Fibroblast of pulmonary artery (primary cell): Measurements from ENCODE around the gene OLFM3.

ENCODE experiments used
- DNase-seq: peaks from one replicate; pipeline ENCODE4 v3.0.0-alpha.2; 2010; ENCODE audit warnings: low read depth
- H3K4me3 ChIP-seq: replicated peaks from 2 replicates; pipeline ENCODE4 v1.5.1; 2011; ENCODE audit warnings: low read depth, mild to moderate bottlenecking, control low read depth, low read length, moderate library complexity
- CTCF ChIP-seq: IDR thresholded peaks from 2 replicates; pipeline ENCODE4 v1.5.1; 2011; ENCODE audit warnings: mild to moderate bottlenecking, control low read depth, low read length, inconsistent platforms; ENCODE audit errors: missing control alignments

The OLFM3 gene

GRCh38 chr1:101996825-101997465, at the start of gene OLFM3:
Gene OLFM3, minus strand, starts transcription at chr1:101996926.
- no peak for TF ChIP-seq CTCF
- DNase-seq: peak; percentile 11
- H3K4me3 ChIP-seq: no peak within 1 kb of the TSS

- no peak for DNase-seq
- no peak for TF ChIP-seq CTCF
- no peak overlapping the region for H3K4me3 ChIP-seq
These were observed 49.0 kb upstream of the OLFM3 start for GRCh38 chr1:102045752-102046151.

- no peak for TF ChIP-seq CTCF
- no peak for DNase-seq
- H3K4me3 ChIP-seq: no peak overlapping the region
These were observed 35.8 kb upstream of the OLFM3 start for GRCh38 chr1:102032534-102032933.

- TF ChIP-seq CTCF: no peak
- no peak for DNase-seq
- no peak overlapping the region for H3K4me3 ChIP-seq
These were observed 22.8 kb upstream of the OLFM3 start for GRCh38 chr1:102019530-102019929.

GRCh38 chr1:102015728-102016127, 19.0 kb upstream of the OLFM3 start:
- DNase-seq: no peak

GRCh38 chr1:102002057-102002456, 5.3 kb upstream of the OLFM3 start:
- DNase-seq: no peak
- TF ChIP-seq CTCF: no peak
- no peak overlapping the region for H3K4me3 ChIP-seq

More at GRCh38 chr1:102015728-102016127, 19.0 kb upstream of the OLFM3 start:
- no peak for TF ChIP-seq CTCF
- H3K4me3 ChIP-seq: no peak overlapping the region

- no peak overlapping the region for H3K4me3 ChIP-seq
- TF ChIP-seq CTCF: no peak
- no peak for DNase-seq
These were observed 561 bp downstream of the OLFM3 start for GRCh38 chr1:101995984-101996745.
